Measurements from ENCODE around the gene TNRC6C.
"Not testable (repeated sequence)": the region's sequence is repeated elsewhere in the genome, so short reads cannot be mapped to it uniquely, and the experiment has no call there.

TNRC6C gene

GRCh38 chr17:77929180-77929564, 29.3 kb upstream of the TNRC6C start:
- no peak for FAIRE-seq
- no peak for DNase-seq (ENCODE audit: extremely low spot score, insufficient read length, low read depth)

- DNase-seq (ENCODE audit: extremely low spot score, insufficient read length, low read depth), result no peak
- FAIRE-seq, result no peak
Observed at GRCh38 chr17:77929871-77930436, 28.5 kb upstream of the TNRC6C start.

DNA sequence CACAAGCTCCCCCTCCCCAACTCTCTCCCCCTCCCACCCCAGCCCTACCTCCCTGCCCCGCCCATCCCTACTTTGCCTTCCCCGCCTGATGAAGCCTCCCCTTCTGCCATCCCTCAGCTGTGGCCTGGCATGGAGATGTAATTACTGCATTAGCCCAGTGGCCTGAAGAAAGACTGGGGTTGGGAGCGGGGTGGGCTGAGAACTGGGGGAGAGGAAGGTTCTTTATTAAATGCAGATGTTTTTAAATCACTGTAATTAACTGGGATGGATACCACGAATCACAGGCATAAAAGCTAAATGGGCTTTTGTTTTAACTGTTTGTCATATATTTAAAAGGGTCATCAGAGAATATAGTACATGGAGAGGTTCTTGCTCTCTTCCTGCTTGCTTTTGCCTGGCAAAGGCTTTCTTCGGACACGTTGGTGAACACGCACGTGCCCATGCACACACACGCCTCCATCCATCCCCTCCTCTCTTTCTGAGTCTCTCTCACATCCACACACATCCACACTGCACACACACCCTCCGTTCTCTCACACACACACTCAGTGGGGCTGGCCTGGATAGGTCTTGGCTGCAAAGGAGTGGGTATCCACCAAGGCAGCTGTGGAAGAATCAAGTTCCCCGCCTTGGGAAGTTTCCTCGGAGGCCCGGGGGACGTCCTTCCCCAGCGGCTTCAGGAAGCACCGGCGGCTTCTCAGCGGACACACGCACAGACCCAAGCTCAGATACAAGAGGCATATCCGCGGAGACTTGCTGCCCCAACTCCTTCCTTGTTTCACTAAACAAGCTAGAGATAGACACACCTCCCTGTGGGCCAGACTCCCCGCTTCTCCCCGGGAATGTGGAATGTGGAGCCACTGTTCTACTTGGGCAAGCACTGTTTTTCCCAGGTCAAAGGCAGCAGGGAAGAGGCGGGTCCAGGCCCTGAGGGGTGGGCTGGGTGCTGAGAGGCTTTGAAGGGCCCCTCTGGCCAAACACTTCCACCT, 27.4 kb upstream of the TNRC6C start:
- DNase-seq (ENCODE audit: extremely low spot score, insufficient read length, low read depth), result no peak
- FAIRE-seq, result no peak

DNA sequence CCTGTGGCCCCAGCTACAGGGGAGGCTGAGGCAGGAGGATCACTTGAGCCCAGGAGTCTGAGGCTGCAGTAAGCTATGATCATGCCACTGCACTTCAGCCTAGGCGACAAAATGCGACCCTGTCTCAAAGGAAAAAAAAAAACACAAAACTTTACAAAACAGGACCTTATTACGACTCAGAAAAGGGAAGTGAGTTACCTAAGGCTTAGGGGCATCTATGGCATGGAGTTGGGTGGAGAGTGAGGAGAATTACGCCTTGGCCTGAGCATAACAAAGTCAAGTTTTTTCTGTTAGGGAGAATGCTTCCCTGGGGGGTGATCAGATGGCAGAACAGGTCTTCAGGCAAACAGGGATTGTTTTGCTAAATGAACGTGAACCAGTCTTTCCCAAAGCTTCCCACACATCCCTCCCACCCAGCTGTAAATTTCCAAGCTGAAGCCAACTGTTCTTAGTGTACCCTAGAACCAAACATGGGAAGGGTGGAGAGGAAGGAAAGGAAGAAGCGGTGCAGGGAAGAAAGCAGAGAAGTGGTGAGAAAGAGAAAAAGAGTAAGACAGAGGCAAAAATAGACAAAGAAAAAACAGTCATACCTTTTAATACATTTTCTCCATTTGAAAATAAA, 24.6 kb upstream of the TNRC6C start:
- FAIRE-seq, result no peak
- no peak for DNase-seq (ENCODE audit: extremely low spot score, insufficient read length, low read depth)

GRCh38 chr17:77935121-77935571, 23.4 kb upstream of the TNRC6C start:
- DNase-seq (ENCODE audit: extremely low spot score, insufficient read length, low read depth), result no peak
- no peak for FAIRE-seq

DNA sequence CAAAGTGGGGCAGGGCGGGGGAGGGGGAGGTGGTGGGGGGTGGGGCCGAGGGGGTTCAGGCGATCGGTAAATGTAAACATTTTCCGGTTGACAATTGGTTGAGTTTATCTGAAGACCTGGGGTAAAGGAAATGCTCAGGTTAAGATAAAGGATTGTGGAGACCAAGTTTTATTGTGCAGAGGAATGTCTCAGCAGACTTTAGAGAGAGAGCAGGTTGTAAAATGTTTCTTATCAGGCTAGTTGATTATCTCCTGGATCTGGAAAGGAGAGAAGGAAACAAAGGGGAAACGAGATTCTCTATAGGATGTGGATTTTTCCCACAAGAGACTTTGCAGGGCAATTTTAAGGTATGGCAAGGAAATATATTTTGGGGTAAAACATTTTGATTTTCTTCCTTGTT, 22.8 kb upstream of the TNRC6C start:
- FAIRE-seq; DNase-seq (ENCODE audit: extremely low spot score, insufficient read length, low read depth): not testable (repeated sequence)

DNA sequence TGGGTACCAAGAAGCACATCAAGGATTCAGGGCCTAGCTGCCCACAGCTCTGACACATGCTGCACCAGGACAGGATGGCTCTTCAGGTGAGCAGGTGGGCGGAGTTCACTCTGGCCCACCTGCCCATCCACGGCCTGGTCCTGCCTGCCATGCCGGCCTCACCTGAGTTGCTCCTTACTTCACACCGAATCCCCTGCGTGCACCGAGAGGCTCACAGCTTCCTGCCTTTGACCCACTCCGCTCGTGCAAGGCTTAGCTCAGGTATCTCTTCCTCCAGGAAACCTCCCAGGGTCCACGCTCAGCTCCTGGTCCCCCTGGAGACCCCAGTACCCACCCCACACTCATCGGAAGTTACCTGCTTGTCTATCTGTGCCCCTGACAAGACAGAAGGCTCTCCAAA, 21.6 kb upstream of the TNRC6C start:
- no peak for FAIRE-seq
- DNase-seq (ENCODE audit: extremely low spot score, insufficient read length, low read depth), result no peak

- DNase-seq (ENCODE audit: extremely low spot score, insufficient read length, low read depth) (no peak), FAIRE-seq (no peak)
Observed at GRCh38 chr17:77941004-77941403, 17.5 kb upstream of the TNRC6C start.

GRCh38 chr17:77942112-77942988, 16.2 kb upstream of the TNRC6C start:
- no peak for FAIRE-seq
- no peak for DNase-seq (ENCODE audit: extremely low spot score, insufficient read length, low read depth)

DNA sequence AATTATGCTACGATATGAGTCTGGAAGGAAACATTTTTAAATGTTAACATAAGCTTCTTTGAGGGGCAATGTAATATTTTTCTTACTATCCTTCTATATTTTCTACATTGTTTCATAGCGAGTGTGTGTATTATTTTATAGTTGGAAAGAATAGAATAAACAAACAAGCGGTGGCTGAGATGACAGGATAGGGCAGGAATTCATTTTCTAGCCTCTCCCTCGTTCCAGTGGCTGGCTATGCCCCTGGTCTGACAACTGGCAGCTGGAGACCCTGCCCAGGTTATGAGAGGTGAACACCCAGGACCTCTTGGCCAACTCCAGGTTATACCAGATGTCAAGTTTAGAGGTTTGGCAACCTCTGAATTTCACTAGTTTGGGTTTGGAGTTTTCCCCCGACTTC, 14.5 kb upstream of the TNRC6C start:
- DNase-seq (ENCODE audit: extremely low spot score, insufficient read length, low read depth), result no peak
- no peak for FAIRE-seq

GRCh38 chr17:77944390-77945222, 13.9 kb upstream of the TNRC6C start:
- DNase-seq (ENCODE audit: extremely low spot score, insufficient read length, low read depth) (no peak), FAIRE-seq (no peak)

DNA sequence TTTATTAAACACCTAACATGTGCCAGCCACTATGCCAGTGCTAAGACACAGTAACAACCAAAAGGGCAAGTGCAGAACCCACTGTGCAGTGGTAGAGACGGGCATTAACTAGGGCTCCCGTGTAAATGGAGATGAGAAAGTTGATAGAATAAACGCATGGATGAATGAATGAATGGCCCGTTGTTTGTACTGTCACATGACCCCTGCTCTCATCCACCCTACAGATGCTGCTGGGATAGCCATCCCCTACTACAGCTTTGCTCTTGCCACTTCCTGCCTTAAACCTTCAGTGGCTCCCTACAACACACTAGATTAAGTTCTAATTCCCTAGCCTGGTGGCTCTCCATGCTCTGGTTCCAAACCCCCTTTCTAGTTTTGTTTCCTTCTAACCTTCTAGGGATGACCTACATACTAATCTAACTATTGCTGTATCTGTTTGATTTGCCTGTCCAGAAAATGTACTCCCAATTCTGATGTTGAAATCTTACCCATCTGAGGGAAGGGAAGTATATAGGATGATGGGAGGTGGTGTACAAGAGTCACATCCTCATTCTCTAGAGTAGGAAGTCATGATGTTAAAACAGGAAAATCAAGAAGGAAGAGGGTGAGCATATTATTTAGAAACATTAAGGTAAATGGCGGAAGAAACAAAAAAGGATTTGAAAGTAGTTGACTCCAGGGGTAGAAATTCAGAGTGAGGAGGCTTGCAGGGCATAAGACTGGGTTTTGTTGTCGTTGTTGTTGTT, 11.4 kb upstream of the TNRC6C start:
- FAIRE-seq (no peak), DNase-seq (ENCODE audit: extremely low spot score, insufficient read length, low read depth) (no peak)

DNA sequence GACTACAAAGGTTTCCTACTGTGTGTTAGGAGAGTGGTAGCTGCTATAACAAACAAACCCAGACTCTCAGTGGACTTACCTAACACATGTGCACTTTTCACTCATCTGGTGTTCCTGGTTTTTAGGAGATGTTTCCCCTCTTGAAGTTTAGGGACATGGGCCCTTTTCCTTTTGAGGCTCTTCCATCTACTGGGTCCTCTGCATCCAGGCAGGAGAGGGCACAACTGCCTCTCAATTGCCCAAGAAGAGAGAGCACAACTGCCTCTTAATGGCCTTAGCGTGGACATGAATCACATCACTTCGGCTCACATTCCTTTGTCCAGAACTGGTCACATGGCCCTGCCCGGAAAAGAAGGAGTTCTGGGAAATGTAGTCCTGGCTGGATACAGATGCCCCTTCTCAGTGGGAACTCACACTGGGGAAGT, 9.8 kb upstream of the TNRC6C start:
- FAIRE-seq, result no peak
- DNase-seq (ENCODE audit: extremely low spot score, insufficient read length, low read depth), result no peak

DNA sequence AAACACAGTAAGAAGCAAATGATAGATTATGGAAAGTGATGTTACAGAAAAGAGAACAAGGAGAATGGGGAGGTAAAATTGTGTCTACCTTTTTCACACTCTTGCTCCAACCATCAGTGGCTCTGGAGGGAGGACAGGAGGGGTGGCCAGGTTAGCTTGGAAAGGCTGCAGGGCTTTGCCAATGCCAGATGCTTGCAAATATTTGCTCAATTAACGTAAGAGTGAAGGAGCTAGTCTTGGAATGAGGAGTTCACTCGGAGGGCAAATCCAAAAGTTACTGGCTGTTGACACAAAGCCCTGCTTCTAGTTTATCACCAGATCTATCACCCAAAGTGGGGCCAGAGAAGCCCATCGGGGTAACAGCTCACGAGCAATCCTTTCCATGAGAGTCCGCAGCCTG, 7.4 kb upstream of the TNRC6C start:
- no peak for FAIRE-seq
- DNase-seq (ENCODE audit: extremely low spot score, insufficient read length, low read depth), result no peak

DNA sequence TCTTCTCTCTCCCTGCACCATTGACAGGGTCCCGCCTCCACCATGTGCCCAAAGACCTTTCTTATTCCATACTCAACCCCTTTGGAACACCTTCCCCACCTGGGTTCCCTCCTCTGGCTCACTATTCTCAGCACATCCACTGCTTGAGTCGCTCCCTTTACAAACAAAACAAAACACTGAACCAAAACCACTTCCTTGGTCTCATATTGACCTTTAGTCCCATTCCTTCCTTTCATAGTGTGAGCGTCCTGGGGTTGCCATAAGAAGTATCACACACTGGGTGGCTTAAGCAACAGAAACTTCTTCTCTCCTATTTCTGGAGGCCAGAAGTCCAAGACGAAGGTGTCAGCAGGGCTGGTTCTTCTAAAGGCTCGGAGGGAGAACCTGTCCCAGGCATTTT, 6.1 kb upstream of the TNRC6C start:
- DNase-seq (ENCODE audit: extremely low spot score, insufficient read length, low read depth) (no peak), FAIRE-seq (no peak)

- FAIRE-seq (peak; percentile 9), DNase-seq (ENCODE audit: extremely low spot score, insufficient read length, low read depth) (no peak)
Observed at GRCh38 chr17:77957235-77957856, 1.2 kb upstream of the TNRC6C start.

DNA sequence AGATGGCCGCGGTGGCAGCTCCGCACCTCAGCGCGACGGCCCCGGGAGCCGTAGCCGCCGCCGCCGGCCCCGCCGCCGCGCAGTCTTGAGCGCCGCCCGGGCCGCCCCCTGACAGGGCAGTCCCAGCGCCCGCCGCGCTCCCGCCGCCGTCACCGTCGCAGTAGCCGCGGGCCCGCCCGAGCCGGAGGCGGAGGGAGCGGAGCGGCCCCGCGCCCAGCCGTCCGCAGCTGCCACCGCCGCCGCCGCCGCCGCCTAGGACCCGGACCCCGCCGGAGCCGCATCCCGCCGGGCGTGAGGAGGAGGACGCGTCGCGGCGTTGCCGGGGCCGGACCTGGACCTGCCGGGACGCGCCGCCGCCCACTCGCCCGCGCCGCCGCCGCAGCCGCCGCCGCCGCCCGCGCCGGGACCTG, 218 bp downstream of the TNRC6C start:
- FAIRE-seq (no peak), DNase-seq (ENCODE audit: extremely low spot score, insufficient read length, low read depth) (no peak)
